Stimulated activated CD8-positive, alpha-beta memory T cell treated with anti-CD3 and anti-CD28 coated beads, Interleukin-12 subunit alpha, Interleukin-12 subunit beta, amount 100 ng/mL, for 4 hours (primary cell): ENCODE results near the gene TLR6.
"Not testable (repeated sequence)": the region's sequence is repeated elsewhere in the genome, so short reads cannot be mapped to it uniquely, and the experiment has no call there.

ENCODE experiments used
- DNase-seq: peaks from one replicate; pipeline ENCODE4 v3.0.0-alpha.2; 2020; ENCODE audit warnings: low read depth

Gene TLR6

DNA sequence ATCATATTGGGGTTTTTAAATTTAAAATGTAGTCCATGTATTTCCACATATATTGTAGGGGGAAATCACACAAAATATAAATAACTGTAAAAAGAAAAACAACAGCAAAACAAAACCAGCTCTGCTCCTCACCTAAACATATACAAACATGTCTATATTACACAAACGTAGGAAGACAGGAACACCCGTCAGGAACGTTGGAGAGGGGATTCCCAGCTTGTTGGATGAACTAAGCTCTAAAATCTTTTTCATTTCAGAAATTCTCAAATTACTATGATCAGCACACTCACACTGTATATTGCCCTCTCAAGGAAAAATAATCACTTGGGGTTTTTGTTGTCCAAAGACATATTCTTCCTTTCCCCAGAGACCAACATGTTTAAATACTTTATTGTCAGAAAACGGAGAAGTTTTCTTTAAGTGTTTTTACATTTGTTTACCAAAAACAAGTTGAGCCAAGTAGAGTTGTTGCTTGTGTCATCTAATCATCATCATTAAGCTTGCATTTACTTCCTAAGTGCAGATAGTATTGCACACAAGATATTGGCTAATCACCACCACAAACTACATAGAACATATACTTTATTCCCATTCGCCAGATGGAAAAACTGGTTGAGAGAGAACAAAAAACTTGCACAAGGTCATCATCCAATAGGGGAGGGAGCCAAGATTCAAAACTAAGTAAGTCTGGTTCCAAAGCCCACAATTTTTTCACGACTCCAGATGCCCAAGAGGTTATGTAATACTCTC is 71.4 kb downstream of the TLR6 start:
- no peak for DNase-seq

DNA sequence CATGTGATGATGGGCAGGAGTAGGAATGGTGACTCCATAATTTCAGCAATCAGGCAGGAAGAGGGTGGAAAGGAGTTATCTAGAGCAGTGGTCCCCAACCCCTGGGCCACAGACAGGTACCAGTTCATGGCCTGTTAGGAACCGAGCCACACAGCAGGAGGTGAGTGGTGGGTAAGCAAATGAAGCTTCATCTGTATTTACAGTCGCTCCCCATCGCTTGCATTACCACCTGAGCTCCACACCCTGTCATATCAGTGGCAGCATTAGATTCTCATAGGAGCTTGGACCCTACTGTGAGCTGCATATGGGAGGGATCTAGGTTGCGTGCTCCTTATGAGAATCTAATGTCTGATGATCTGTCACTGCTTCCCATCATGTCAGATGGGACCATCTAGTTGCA is 72.5 kb downstream of the TLR6 start:
- DNase-seq: no peak

DNA sequence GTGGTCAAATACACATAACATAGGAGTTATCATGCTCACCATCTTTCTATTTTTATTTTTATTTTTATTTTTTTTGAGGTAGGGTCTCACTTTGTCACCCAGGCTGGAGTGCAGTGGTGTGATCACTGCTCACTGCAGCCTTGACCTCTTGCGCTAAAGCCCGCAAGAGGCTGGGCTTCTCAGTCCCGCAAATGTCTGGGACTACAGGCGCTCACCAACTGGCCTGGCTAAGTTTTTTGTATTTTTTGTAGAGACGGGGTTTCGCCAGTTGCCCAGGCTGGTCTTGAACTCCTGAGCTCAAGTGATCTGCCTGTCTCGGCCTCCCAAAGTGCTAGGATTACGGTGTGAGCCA is 73.5 kb downstream of the TLR6 start:
- DNase-seq: no peak

GRCh38 chr4:38782452-38783108 is 74.0 kb downstream of the TLR6 start, which contains the start of gene TLR10:
Gene TLR10 (minus strand): TSS chr4:38782990. CDS start chr4:38775590, 7,400 bp downstream.
- DNase-seq: no peak

GRCh38 chr4:38781854-38782261 is 74.8 kb downstream of the TLR6 start:
- no peak for DNase-seq

- no peak for DNase-seq
Measured at GRCh38 chr4:38780833-38781484, 75.7 kb downstream of the TLR6 start.

DNA sequence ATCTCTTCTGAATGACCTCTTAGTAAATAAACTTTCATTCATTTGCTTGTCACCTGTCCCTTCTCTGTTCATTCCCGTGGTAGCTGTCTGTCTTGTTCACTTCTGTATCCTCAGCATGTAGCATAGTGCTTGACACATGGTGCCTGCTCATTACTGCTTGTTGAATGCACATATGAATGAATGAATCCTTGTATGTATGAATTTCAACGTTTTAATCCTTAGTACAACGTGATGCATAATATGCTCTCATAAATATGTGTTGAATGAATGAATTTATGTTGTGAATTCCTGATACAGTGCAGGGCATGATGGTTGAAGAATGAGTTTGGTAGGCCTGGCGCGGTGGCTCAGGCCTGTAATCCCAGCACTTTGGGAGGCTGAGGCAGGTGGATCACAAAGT is 76.8 kb downstream of the TLR6 start:
- DNase-seq: no peak

DNA sequence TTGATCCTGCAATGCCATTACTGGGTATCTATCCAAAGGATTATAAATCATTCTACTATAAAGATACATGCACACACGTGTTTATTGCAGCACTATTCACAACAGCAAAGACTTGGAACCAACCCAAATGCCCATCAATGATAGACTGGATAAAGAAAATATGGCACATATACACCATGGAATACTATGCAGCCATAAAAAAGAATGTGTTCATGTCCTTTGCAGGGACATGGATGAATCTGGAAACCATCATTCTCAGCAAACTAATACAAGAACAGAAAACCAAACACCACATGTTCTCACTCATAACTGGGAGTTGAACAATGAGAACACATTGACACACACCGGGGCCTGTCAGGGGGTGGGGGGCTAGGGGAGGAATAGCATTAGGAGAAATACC is 78.7 kb downstream of the TLR6 start:
- not testable (repeated sequence) for DNase-seq

GRCh38 chr4:38775326-38775725 is 81.3 kb downstream of the TLR6 start:
- no peak for DNase-seq

GRCh38 chr4:38774181-38774955 is 82.2 kb downstream of the TLR6 start:
- DNase-seq: no peak
